Esophagus muscularis mucosa (tissue), 4 donors: Measurements from ENCODE around the gene USP19. TPM values are rescaled to one million over a fixed set of nuclear protein-coding genes. Genes with fewer than 3 reads are reported as not detected.
A peak's percentile ranks its signal among the peaks of the same experiment; 100 is the strongest.

ENCODE experiments used
- DNase-seq: peaks from one replicate; pipeline ENCODE4 v3.0.0-alpha.2; 2017; ENCODE audit errors: extremely low spot score
- H3K27ac ChIP-seq, 4 donors: fragments of 200-600 bp; sonication (generic); replicated peaks in 1 of 4; 1 replicate in 3 of 4; 2 replicates in 1 of 4; pipeline ENCODE4 v1.5.1; 2016 to 2019; ENCODE audit warnings: mild to moderate bottlenecking in 1 of 4
- H3K27me3 ChIP-seq, 4 donors: fragments of 200-600 bp; sonication (generic); one replicate each; pipeline versions ENCODE4 v1.5.1 to v1.6.0; 2016 to 2019
- H3K36me3 ChIP-seq, 4 donors: fragments of 200-600 bp; sonication (generic); one replicate each; pipeline ENCODE4 v1.5.1; 2016 to 2019
- H3K4me1 ChIP-seq, 4 donors: fragments of 200-600 bp; sonication (generic); one replicate each; pipeline ENCODE4 v1.5.1; 2016 to 2019
- H3K4me3 ChIP-seq, 4 donors: fragments of 200-600 bp; sonication (generic); 1 replicate in 2 of 4; 2 replicates in 2 of 4; pipeline ENCODE4 v1.5.1; 2016 to 2019; ENCODE audit warnings: mild to moderate bottlenecking in 4 of 4, moderate library complexity in 1 of 4
- H3K9me3 ChIP-seq, 4 donors: fragments of 200-600 bp; sonication (generic); 1 replicate in 3 of 4; 2 replicates in 1 of 4; pipeline ENCODE4 v1.5.1; 2016 to 2019
- EP300 ChIP-seq: sonication (generic); formaldehyde crosslinking; IDR thresholded peaks from one replicate; pipeline ENCODE4 v1.6.1; 2017; ENCODE audit warnings: antibody characterized with exemption
- POLR2A ChIP-seq: fragments of 450-650 bp; IDR thresholded peaks from one replicate; pipeline ENCODE4 v1.6.1; 2017; ENCODE audit warnings: antibody characterized with exemption, moderate library complexity, mild to moderate bottlenecking, low read depth
- POLR2AphosphoS5 ChIP-seq, 2 donors: sonication (generic); formaldehyde crosslinking; IDR thresholded peaks; one replicate each; pipeline ENCODE4 v1.6.1; 2017; ENCODE audit warnings: antibody characterized with exemption in 2 of 2
- WGBS: methylation state at CpG from one replicate; pipeline ENCODE4 v1.1.5; 2018; 5-methylcytosine and 5-hydroxymethylcytosine counted together
- intact Hi-C: fragments of 100-400 bp; cut with DNase I; formaldehyde crosslinking; loops from one replicate; pipeline ENCODE4 v1.15.1; 2023
- total RNA-seq, 4 donors: library from RNA; depleted of rRNA; stranded (reverse); fragments of >200 nt; gene quantifications; one replicate each; pipeline versions ENCODE4 v1.1.0 to v1.2.1, GENCODE V29; 2016
- TF ChIP-seq, protein P1 (sequence below), 3 experiments: fragments of 200-600 bp in 2 of 3; fragments of 450-650 bp in 1 of 3; sonication (generic) in 2 of 3; IDR thresholded peaks; one replicate each; pipeline ENCODE4 v1.5.1; 2017 to 2019; ENCODE audit warnings: antibody characterized with exemption in 3 of 3, mild to moderate bottlenecking in 2 of 3, moderate library complexity in 1 of 3

Gene USP19
- total RNA-seq, 4 donors from 2014 or later, result 57.5 to 64.4 (median 59.9) TPM

DNA sequence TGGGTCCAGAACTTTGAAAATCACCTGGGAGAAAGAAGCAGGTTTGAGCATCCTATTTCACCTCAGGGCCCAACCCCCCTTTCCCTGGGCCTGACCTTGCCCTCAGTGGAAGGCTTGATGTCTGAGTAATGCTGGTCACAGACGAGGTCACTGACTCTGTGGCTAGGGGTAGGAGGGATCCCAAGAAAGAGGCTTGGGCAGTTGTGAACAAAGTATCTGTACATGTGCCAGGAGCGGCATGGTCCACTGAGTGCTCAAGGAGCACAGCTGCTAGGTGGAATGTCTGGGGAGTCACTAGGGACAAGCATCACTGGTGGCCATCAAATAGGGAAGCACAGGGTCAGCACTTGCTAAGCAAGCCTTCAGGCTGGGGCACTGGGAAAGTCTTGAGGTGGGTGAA, 38.2 kb upstream of the USP19 start:
- H3K36me3 ChIP-seq, result peaks cover 12 to 30% (median 22%) of the 10 kb centered on the region in 4 donors
- no peak overlapping the region for H3K4me3 ChIP-seq
- H3K27me3 ChIP-seq, result no peaks in the 10 kb centered on the region
- no peak for DNase-seq
- WGBS, result 66% methylated on average over 2 of the region's 2 CpGs
- no peak overlapping the region for H3K27ac ChIP-seq
- peaks cover 0 to 9% (median 4%) of the 10 kb centered on the region in 4 donors for H3K4me1 ChIP-seq
- TF ChIP-seq EP300 (no peak), POLR2A (no peak), POLR2AphosphoS5 (IDR thresholded peaks at IDR 0.05) (no peak)
- no peaks in the 10 kb centered on the region for H3K9me3 ChIP-seq
- intact Hi-C loops, result no loop called here

GRCh38 chr3:49158103-49158709, 37.6 kb upstream of the USP19 start:
- no peaks in the 10 kb centered on the region for H3K9me3 ChIP-seq
- DNase-seq, result no peak
- intact Hi-C loops, result no loop called here
- 78% methylated on average over 5 of the region's 5 CpGs for WGBS
- TF ChIP-seq POLR2A (no peak), POLR2AphosphoS5 (IDR thresholded peaks at IDR 0.05) (no peak)
- TF ChIP-seq, protein P1, sequence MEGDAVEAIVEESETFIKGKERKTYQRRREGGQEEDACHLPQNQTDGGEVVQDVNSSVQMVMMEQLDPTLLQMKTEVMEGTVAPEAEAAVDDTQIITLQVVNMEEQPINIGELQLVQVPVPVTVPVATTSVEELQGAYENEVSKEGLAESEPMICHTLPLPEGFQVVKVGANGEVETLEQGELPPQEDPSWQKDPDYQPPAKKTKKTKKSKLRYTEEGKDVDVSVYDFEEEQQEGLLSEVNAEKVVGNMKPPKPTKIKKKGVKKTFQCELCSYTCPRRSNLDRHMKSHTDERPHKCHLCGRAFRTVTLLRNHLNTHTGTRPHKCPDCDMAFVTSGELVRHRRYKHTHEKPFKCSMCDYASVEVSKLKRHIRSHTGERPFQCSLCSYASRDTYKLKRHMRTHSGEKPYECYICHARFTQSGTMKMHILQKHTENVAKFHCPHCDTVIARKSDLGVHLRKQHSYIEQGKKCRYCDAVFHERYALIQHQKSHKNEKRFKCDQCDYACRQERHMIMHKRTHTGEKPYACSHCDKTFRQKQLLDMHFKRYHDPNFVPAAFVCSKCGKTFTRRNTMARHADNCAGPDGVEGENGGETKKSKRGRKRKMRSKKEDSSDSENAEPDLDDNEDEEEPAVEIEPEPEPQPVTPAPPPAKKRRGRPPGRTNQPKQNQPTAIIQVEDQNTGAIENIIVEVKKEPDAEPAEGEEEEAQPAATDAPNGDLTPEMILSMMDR (IDR thresholded peaks at IDR 0.05), result peak in 2 of 3 experiments; percentile 9 to 33
- peaks cover 0 to 5% (median 1%) of the 10 kb centered on the region in 4 donors for H3K4me1 ChIP-seq
- H3K27me3 ChIP-seq, result no peaks in the 10 kb centered on the region
- H3K4me3 ChIP-seq, result no peak overlapping the region
- peaks cover 6 to 24% (median 16%) of the 10 kb centered on the region in 4 donors for H3K36me3 ChIP-seq
- no peak overlapping the region for H3K27ac ChIP-seq

GRCh38 chr3:49157289-49157688, 36.7 kb upstream of the USP19 start:
- intact Hi-C loops, result no loop called here
- Histone ChIP-seq H3K9me3 (no peaks in the 10 kb centered on the region), H3K36me3 (peaks cover 0 to 15% (median 7%) of the 10 kb centered on the region in 4 donors), H3K27ac (no peak overlapping the region), H3K4me1 (peaks cover 0 to 5% (median 1%) of the 10 kb centered on the region in 4 donors), H3K27me3 (no peaks in the 10 kb centered on the region), H3K4me3 (no peak overlapping the region)
- WGBS, result 62% methylated on average over 1 of the region's 1 CpG
- TF ChIP-seq POLR2A (no peak), POLR2AphosphoS5 (IDR thresholded peaks at IDR 0.05) (no peak), EP300 (no peak)
- TF ChIP-seq, protein P1 (IDR thresholded peaks at IDR 0.05), result no peak
- DNase-seq, result no peak

- intact Hi-C loops, result no loop called here
- Histone ChIP-seq H3K36me3 (no peaks in the 10 kb centered on the region), H3K27ac (no peak overlapping the region), H3K27me3 (no peaks in the 10 kb centered on the region), H3K4me1 (peaks cover 0 to 5% (median 0%) of the 10 kb centered on the region in 4 donors), H3K9me3 (no peaks in the 10 kb centered on the region), H3K4me3 (no peak overlapping the region)
- DNase-seq, result no peak
- WGBS, result 88% methylated on average over 3 of the region's 3 CpGs
- TF ChIP-seq POLR2A (no peak), POLR2AphosphoS5 (IDR thresholded peaks at IDR 0.05) (no peak), EP300 (no peak)
- TF ChIP-seq, protein P1 (IDR thresholded peaks at IDR 0.05), result no peak
These were observed 32.8 kb upstream of the USP19 start for GRCh38 chr3:49153349-49153912.

DNA sequence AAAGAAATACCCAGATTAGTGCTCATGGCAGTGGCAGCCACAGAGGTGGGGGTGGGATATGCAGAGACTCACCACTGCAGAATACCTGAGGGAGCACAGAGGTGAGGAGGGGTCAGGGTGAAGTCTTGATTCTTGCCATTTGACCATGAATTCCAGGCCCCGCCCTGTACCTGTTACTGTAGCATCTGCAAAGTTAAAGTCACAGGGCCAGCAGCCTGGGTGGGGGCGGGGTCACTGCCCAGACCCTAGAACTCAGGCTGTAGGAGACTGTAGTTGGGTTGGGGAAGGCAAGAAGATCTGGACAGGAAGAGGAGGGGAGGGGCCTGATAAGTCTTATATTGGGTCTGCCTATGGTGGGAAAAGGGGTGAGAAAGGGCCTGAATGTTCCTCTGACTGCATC, 31.0 kb upstream of the USP19 start:
- H3K4me1 ChIP-seq, result no peaks in the 10 kb centered on the region
- no peaks in the 10 kb centered on the region for H3K9me3 ChIP-seq
- H3K4me3 ChIP-seq, result no peak overlapping the region
- TF ChIP-seq POLR2AphosphoS5 (IDR thresholded peaks at IDR 0.05) (no peak), POLR2A (no peak), EP300 (no peak)
- TF ChIP-seq, protein P1 (IDR thresholded peaks at IDR 0.05), result no peak
- H3K36me3 ChIP-seq, result no peaks in the 10 kb centered on the region
- 100% methylated on average over 1 of the region's 2 CpGs for WGBS
- no peak for DNase-seq
- H3K27me3 ChIP-seq, result no peaks in the 10 kb centered on the region
- H3K27ac ChIP-seq, result no peak overlapping the region
- intact Hi-C loops, result no loop called here
